Mesenchymal stem cell (in vitro differentiated cells and primary cell): ENCODE data around the gene NLRP2B.

Source experiments
- DNase-seq: peaks from one replicate; pipeline ENCODE4 v3.0.0-alpha.2; 2013
- H2AFZ ChIP-seq: one replicate; pipeline ENCODE4 v1.6.1; 2013; ENCODE audit warnings: low read depth, mild to moderate bottlenecking, control low read depth, inconsistent platforms, low read length, moderate library complexity
- H2AK5ac ChIP-seq: 2 replicates; pipeline ENCODE4 v1.6.1; 2013; ENCODE audit warnings: low read length, moderate library complexity, mild to moderate bottlenecking, inconsistent platforms; ENCODE audit not compliant: severe bottlenecking
- H2BK120ac ChIP-seq: one replicate; pipeline ENCODE4 v1.6.1; 2013; ENCODE audit warnings: low read depth, mild to moderate bottlenecking, inconsistent platforms, low read length, moderate library complexity
- H2BK12ac ChIP-seq, 2 experiments: one replicate each; pipeline ENCODE4 v1.6.1; 2013; ENCODE audit warnings: inconsistent platforms in 2 of 2, low read length in 2 of 2, mild to moderate bottlenecking in 2 of 2, moderate library complexity in 2 of 2, control low read depth in 1 of 2
- H2BK15ac ChIP-seq: one replicate; pipeline ENCODE4 v1.6.1; 2013; ENCODE audit warnings: mild to moderate bottlenecking, low read depth, inconsistent platforms; ENCODE audit not compliant: poor library complexity, severe bottlenecking
- H2BK5ac ChIP-seq: 2 replicates; pipeline ENCODE4 v1.6.1; 2013; ENCODE audit warnings: low read depth, mild to moderate bottlenecking, low read length, control low read depth, inconsistent platforms; ENCODE audit not compliant: poor library complexity, severe bottlenecking
- H3K14ac ChIP-seq, 2 experiments: one replicate each; pipeline ENCODE4 v1.6.1; 2013; ENCODE audit warnings: inconsistent platforms in 2 of 2, low read length in 2 of 2, control low read depth in 1 of 2, mild to moderate bottlenecking in 1 of 2, moderate library complexity in 1 of 2
- H3K18ac ChIP-seq, 2 experiments: one replicate each; pipeline ENCODE4 v1.6.1; 2013; ENCODE audit warnings: inconsistent platforms in 2 of 2, low read length in 2 of 2, control low read depth in 1 of 2, low read depth in 1 of 2, mild to moderate bottlenecking in 1 of 2
- H3K23ac ChIP-seq, 2 experiments: one replicate each; pipeline ENCODE4 v1.6.1; 2013; ENCODE audit warnings: inconsistent platforms in 2 of 2, low read length in 2 of 2, mild to moderate bottlenecking in 2 of 2, moderate library complexity in 2 of 2, control low read depth in 1 of 2
- H3K27ac ChIP-seq: 2 replicates; pipeline ENCODE4 v1.5.1; 2013; ENCODE audit warnings: mild to moderate bottlenecking, moderate library complexity, low read length, control low read depth, inconsistent platforms; ENCODE audit not compliant: poor library complexity, severe bottlenecking
- H3K27me3 ChIP-seq, 2 experiments: 2 replicates each; pipeline versions ENCODE4 v1.6.1 to v1.7.0; 2013; ENCODE audit warnings: low read length in 2 of 2, mild to moderate bottlenecking in 2 of 2, moderate library complexity in 2 of 2, control low read depth in 1 of 2, inconsistent platforms in 1 of 2; ENCODE audit not compliant: control insufficient read depth in 1 of 2, insufficient read depth in 1 of 2
- H3K36me3 ChIP-seq, 2 experiments: 2 replicates each; pipeline versions ENCODE4 v1.6.1 to v1.7.0; 2013; ENCODE audit warnings: low read length in 2 of 2, control low read depth in 1 of 2, inconsistent platforms in 1 of 2, low read depth in 1 of 2, mild to moderate bottlenecking in 1 of 2; ENCODE audit not compliant: insufficient read depth in 2 of 2, control insufficient read depth in 1 of 2
- H3K4ac ChIP-seq, 2 experiments: one replicate each; pipeline ENCODE4 v1.6.1; 2013; ENCODE audit warnings: inconsistent platforms in 2 of 2, low read length in 2 of 2, mild to moderate bottlenecking in 2 of 2, moderate library complexity in 2 of 2, control low read depth in 1 of 2, low read depth in 1 of 2
- H3K4me1 ChIP-seq: 2 replicates; pipeline ENCODE4 v1.6.1; 2013; ENCODE audit warnings: low read depth, low read length, control low read depth; ENCODE audit not compliant: control insufficient read depth, insufficient read depth
- H3K4me2 ChIP-seq: 2 replicates; pipeline ENCODE4 v1.6.1; 2013; ENCODE audit warnings: low read length, mild to moderate bottlenecking, inconsistent platforms; ENCODE audit not compliant: poor library complexity, severe bottlenecking
- H3K4me3 ChIP-seq, 2 experiments: 2 replicates each; pipeline versions ENCODE4 v1.5.1 to v1.7.0; 2013; ENCODE audit warnings: low read length in 2 of 2, mild to moderate bottlenecking in 2 of 2, control low read depth in 1 of 2, low read depth in 1 of 2; ENCODE audit not compliant: insufficient read depth in 1 of 2
- H3K79me1 ChIP-seq: replicated peaks from 2 replicates; pipeline ENCODE4 v1.6.1; 2013; ENCODE audit warnings: mild to moderate bottlenecking, control low read depth, low read length, inconsistent platforms; ENCODE audit not compliant: poor library complexity, severe bottlenecking
- H3K9ac ChIP-seq: 2 replicates; pipeline ENCODE4 v1.7.0; 2013; ENCODE audit warnings: mild to moderate bottlenecking, low read length, moderate library complexity
- H3K9me3 ChIP-seq: 2 replicates; pipeline ENCODE4 v1.7.0; 2013; ENCODE audit warnings: mild to moderate bottlenecking, low read length; ENCODE audit not compliant: control insufficient read depth
- H4K8ac ChIP-seq: one replicate; pipeline ENCODE4 v1.6.1; 2013; ENCODE audit warnings: inconsistent platforms, mild to moderate bottlenecking, low read length, moderate library complexity
- H4K91ac ChIP-seq: one replicate; pipeline ENCODE4 v1.6.1; 2013; ENCODE audit warnings: mild to moderate bottlenecking, low read length, inconsistent platforms
- WGBS: methylation state at CpG from one replicate; pipeline ENCODE4 v1.1.7; 2013; ENCODE audit warnings: mixed read lengths; 5-methylcytosine and 5-hydroxymethylcytosine counted together

NLRP2B gene

DNA sequence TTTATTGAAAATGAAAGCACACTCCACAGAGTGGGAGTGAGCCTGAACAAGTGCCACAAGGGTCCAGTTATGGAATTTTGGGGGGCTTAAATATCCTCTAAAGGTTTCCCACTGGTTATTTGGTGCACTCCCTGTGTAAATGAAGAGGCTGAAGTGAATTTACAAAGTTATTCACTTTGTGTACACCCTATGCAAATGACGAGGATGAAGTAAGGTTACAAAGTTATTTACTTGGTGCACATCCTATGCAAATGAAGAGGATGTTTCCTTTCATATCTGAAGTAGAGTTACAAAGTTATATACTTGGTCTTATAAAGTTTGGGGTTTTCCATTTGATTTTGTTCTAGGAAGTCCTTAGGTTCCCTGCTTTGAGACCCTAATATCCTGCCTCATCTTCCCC lies 13.1 kb downstream of the NLRP2B start:
- Histone ChIP-seq H3K4ac (no peak overlapping the region), H3K27ac (no peak overlapping the region), H3K4me1 (no peaks in the 10 kb centered on the region), H3K79me1 (no peaks in the 10 kb centered on the region), H2AK5ac (no peak overlapping the region), H2BK15ac (no peak overlapping the region), H3K18ac (no peak overlapping the region), H3K14ac (no peak overlapping the region), H3K27me3 (no peaks in the 10 kb centered on the region), H3K36me3 (no peaks in the 10 kb centered on the region), H3K4me3 (no peak overlapping the region), H2BK120ac (no peak overlapping the region), H3K9me3 (peaks cover 9% of the 10 kb centered on the region), H2BK5ac (no peak overlapping the region), H4K91ac (no peak overlapping the region), H3K23ac (no peak overlapping the region), H2AFZ (no peak overlapping the region), H3K9ac (no peak overlapping the region), H2BK12ac (no peak overlapping the region), H4K8ac (no peak overlapping the region), H3K4me2 (no peak overlapping the region)
- DNase-seq = no peak
- WGBS = no CpG with 5 or more reads among the region's 1 CpG

DNA sequence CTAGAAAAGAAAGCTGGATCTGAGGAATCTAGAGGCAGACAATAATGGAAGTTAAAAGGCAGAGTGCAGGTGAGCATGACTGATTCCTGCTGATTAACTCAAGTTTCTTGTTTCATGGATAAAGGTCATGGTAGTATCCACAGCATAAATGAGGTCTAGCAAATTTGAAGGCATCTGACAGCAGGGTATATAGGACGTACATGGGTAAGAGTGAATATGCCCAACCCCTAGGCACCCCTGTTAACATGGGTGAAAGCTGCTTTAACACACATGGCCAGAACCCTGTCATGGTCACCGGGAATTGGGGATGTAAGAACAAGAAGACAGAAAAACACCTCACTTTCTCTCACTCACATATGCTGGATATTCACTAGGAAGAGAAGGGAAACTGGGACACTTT lies 25.0 kb downstream of the NLRP2B start:
- H2AFZ ChIP-seq = no peak overlapping the region
- H3K4me2 ChIP-seq = no peak overlapping the region
- H2AK5ac ChIP-seq = no peak overlapping the region
- H3K18ac ChIP-seq = no peak overlapping the region
- H3K9me3 ChIP-seq = peaks cover 25% of the 10 kb centered on the region
- no peak overlapping the region for H3K4me3 ChIP-seq
- no peak overlapping the region for H3K27ac ChIP-seq
- H2BK5ac ChIP-seq = no peak overlapping the region
- no peak overlapping the region for H3K4ac ChIP-seq
- H4K8ac ChIP-seq = no peak overlapping the region
- no peak overlapping the region for H2BK12ac ChIP-seq
- 100% methylated on average over 1 of the region's 2 CpGs for WGBS
- H2BK120ac ChIP-seq = no peak overlapping the region
- no peak overlapping the region for H3K9ac ChIP-seq
- H3K79me1 ChIP-seq = no peaks in the 10 kb centered on the region
- no peak overlapping the region for H4K91ac ChIP-seq
- no peak overlapping the region for H3K23ac ChIP-seq
- H2BK15ac ChIP-seq = no peak overlapping the region
- DNase-seq = no peak
- no peaks in the 10 kb centered on the region for H3K4me1 ChIP-seq
- H3K36me3 ChIP-seq = no peaks in the 10 kb centered on the region
- H3K27me3 ChIP-seq = no peaks in the 10 kb centered on the region
- no peak overlapping the region for H3K14ac ChIP-seq

GRCh38 chrX:57652705-57653104 lies 27.4 kb downstream of the NLRP2B start:
- no CpG with 5 or more reads among the region's 1 CpG for WGBS
- Histone ChIP-seq H3K27me3 (no peaks in the 10 kb centered on the region), H3K23ac (no peak overlapping the region), H3K14ac (no peak overlapping the region), H3K4me2 (no peak overlapping the region), H4K91ac (no peak overlapping the region), H3K4ac (no peak overlapping the region), H3K9me3 (peaks cover 25% of the 10 kb centered on the region), H3K79me1 (no peaks in the 10 kb centered on the region), H3K36me3 (no peaks in the 10 kb centered on the region), H2BK12ac (no peak overlapping the region), H3K4me3 (no peak overlapping the region), H2BK15ac (no peak overlapping the region), H3K9ac (no peak overlapping the region), H3K4me1 (no peaks in the 10 kb centered on the region), H2BK5ac (no peak overlapping the region), H2AFZ (no peak overlapping the region), H3K18ac (no peak overlapping the region), H2AK5ac (no peak overlapping the region), H2BK120ac (no peak overlapping the region), H4K8ac (no peak overlapping the region), H3K27ac (no peak overlapping the region)
- no peak for DNase-seq

DNA sequence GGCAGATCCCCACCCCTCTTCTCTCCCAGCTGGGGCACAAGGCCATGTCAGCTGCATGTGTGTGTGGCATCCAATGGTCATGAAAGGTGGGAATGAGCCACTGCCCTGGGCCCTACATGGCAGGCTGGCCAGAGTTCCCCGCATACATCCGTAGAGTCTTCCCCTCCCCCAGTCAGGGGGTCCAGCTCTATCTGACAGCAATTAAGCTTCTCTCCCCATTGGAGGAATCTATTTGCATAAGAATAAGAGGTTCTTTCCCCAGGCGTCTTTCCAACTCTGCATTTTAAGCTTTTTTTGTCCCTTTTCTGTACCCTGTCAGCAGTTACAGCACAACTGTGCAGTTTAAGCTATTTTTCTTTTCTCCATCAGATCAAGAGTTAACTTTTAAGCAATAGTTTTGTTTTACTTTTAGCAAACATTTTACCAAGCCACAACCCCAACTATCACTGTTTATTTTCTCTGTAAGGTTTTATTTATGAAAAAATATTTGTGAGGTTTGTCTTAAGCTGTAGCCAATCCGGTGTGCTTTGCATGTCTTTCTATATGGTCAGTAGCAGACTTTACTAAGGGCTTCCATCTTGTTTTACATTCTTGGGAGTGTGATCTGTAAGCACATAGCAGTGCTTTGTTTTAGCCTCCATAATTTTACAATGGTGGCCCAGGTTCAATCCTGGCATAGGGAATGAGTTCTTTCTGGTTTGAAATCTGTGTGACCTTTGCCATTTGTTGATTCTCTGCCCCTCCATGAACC lies 28.7 kb downstream of the NLRP2B start:
- no peak overlapping the region for H2BK12ac ChIP-seq
- no peaks in the 10 kb centered on the region for H3K36me3 ChIP-seq
- H2BK15ac ChIP-seq = no peak overlapping the region
- no peak overlapping the region for H3K27ac ChIP-seq
- no peak overlapping the region for H3K4me3 ChIP-seq
- no peak overlapping the region for H3K14ac ChIP-seq
- H2AK5ac ChIP-seq = no peak overlapping the region
- no peak overlapping the region for H3K9ac ChIP-seq
- no peak overlapping the region for H2BK120ac ChIP-seq
- no peak overlapping the region for H4K8ac ChIP-seq
- H3K79me1 ChIP-seq = no peaks in the 10 kb centered on the region
- no peaks in the 10 kb centered on the region for H3K4me1 ChIP-seq
- no peak overlapping the region for H3K18ac ChIP-seq
- H3K23ac ChIP-seq = no peak overlapping the region
- no peak for DNase-seq
- no peak overlapping the region for H3K4me2 ChIP-seq
- WGBS = 52% methylated on average over 2 of the region's 4 CpGs
- no peak overlapping the region for H2BK5ac ChIP-seq
- peaks cover 23% of the 10 kb centered on the region for H3K9me3 ChIP-seq
- no peak overlapping the region for H2AFZ ChIP-seq
- no peaks in the 10 kb centered on the region for H3K27me3 ChIP-seq
- H4K91ac ChIP-seq = no peak overlapping the region
- H3K4ac ChIP-seq = no peak overlapping the region
